Osteoblast (primary cell): Measurements from ENCODE around the gene TRIM3. TPM values are rescaled to one million over a fixed set of nuclear protein-coding genes. Genes with fewer than 3 reads are reported as not detected.

Experiments used
- DNase-seq: peaks from one replicate; pipeline ENCODE4 v3.0.0; 2011; ENCODE audit warnings: low spot score, mixed read lengths; ENCODE audit not compliant: insufficient read length; ENCODE audit errors: missing footprints
- H2AFZ ChIP-seq: 2 replicates; pipeline ENCODE4 v1.6.0; 2011; ENCODE audit warnings: mild to moderate bottlenecking, low read length
- H3K27ac ChIP-seq: 2 replicates; pipeline ENCODE4 v1.5.1; 2011; ENCODE audit warnings: mild to moderate bottlenecking, low read depth, low read length, moderate library complexity
- H3K27me3 ChIP-seq: 2 replicates; pipeline ENCODE4 v1.6.0; 2012; ENCODE audit warnings: mild to moderate bottlenecking, control low read depth, inconsistent platforms, low read length, moderate library complexity; ENCODE audit not compliant: insufficient read depth
- H3K36me3 ChIP-seq: 2 replicates; pipeline ENCODE4 v1.5.1; 2011; ENCODE audit warnings: mild to moderate bottlenecking, low read length, control low read depth, moderate library complexity; ENCODE audit not compliant: insufficient read depth
- H3K4me1 ChIP-seq: 2 replicates; pipeline ENCODE4 v1.5.1; 2011; ENCODE audit warnings: mild to moderate bottlenecking, low read length, control low read depth, moderate library complexity; ENCODE audit not compliant: insufficient read depth
- H3K4me2 ChIP-seq: 2 replicates; pipeline ENCODE4 v1.6.0; 2011; ENCODE audit warnings: mild to moderate bottlenecking, low read length; ENCODE audit not compliant: insufficient read depth
- H3K4me3 ChIP-seq: fragments of 200-600 bp; sonication (generic); 3 replicates; pipeline ENCODE4 v1.5.1; 2012; ENCODE audit warnings: mild to moderate bottlenecking, low read length, inconsistent platforms; ENCODE audit not compliant: insufficient read depth
- H3K79me2 ChIP-seq: 2 replicates; pipeline ENCODE4 v1.6.0; 2012; ENCODE audit warnings: mild to moderate bottlenecking, low read length, control low read depth, inconsistent platforms; ENCODE audit not compliant: insufficient read depth
- H3K9me3 ChIP-seq: 2 replicates; pipeline ENCODE4 v1.5.1; 2011; ENCODE audit warnings: low read depth, low read length, control low read depth
- H4K20me1 ChIP-seq: 2 replicates; pipeline ENCODE4 v1.6.0; 2012; ENCODE audit warnings: mild to moderate bottlenecking, low read length, control low read depth; ENCODE audit not compliant: insufficient read depth
- total RNA-seq: library from RNA; depleted of rRNA; stranded (reverse); fragments of >200 nt; gene quantifications from 2 replicates; pipeline ENCODE4 v1.2.3, GENCODE V29; 2012
- TF ChIP-seq, protein P1 (sequence below): IDR thresholded peaks from 2 replicates; pipeline ENCODE4 v1.5.1; 2011; ENCODE audit warnings: mild to moderate bottlenecking, low read depth, low read length, moderate library complexity; ENCODE audit errors: extremely low read depth

Gene TRIM3
- total RNA-seq, 1 donor, result 25.3 TPM

DNA sequence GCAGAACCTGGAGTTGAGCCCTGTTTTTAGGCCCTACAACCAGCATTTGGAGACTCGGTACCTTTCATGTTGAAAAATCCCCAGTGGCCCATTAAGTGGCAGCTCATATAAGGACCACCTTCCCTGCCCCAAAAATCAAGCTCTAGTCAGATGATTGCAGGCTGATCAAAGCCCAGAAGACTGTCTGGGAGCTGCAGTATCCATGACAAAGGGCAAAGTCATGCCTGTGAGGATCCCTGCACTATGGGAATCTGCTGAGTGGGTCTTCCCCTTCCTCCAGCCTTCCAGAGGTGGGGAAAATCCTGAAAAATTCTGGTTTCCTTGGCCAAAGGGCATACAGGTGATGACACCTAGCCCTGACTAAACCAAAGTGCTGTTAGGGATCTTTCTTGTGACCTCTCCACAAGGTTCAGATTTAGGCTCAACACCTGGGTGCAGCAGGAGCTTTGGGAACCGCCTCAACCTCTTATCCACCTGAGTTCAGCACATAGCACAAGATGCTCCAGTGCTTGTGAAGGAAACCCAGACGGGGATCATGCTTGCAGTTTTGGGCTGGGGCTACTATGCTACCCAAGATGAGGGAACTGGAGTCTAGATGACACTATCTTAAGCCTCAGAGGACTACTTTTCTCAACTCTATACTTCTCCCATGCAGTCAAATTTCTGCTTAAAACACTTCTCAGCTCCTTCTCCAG lies 1.2 kb upstream of the TRIM3 start:
- Histone ChIP-seq H3K4me2 (peak overlapping the region; percentile 96), H3K4me3 (no peak overlapping the region), H4K20me1 (peaks cover 14% of the 10 kb centered on the region), H3K79me2 (peaks cover 47% of the 10 kb centered on the region), H2AFZ (no peak overlapping the region), H3K27ac (peak overlapping the region; percentile 85), H3K4me1 (peaks cover 20% of the 10 kb centered on the region), H3K27me3 (no peaks in the 10 kb centered on the region), H3K36me3 (peaks cover 33% of the 10 kb centered on the region), H3K9me3 (no peaks in the 10 kb centered on the region)
- TF ChIP-seq, protein P1, sequence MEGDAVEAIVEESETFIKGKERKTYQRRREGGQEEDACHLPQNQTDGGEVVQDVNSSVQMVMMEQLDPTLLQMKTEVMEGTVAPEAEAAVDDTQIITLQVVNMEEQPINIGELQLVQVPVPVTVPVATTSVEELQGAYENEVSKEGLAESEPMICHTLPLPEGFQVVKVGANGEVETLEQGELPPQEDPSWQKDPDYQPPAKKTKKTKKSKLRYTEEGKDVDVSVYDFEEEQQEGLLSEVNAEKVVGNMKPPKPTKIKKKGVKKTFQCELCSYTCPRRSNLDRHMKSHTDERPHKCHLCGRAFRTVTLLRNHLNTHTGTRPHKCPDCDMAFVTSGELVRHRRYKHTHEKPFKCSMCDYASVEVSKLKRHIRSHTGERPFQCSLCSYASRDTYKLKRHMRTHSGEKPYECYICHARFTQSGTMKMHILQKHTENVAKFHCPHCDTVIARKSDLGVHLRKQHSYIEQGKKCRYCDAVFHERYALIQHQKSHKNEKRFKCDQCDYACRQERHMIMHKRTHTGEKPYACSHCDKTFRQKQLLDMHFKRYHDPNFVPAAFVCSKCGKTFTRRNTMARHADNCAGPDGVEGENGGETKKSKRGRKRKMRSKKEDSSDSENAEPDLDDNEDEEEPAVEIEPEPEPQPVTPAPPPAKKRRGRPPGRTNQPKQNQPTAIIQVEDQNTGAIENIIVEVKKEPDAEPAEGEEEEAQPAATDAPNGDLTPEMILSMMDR, result no peak
- no peak for DNase-seq

DNA sequence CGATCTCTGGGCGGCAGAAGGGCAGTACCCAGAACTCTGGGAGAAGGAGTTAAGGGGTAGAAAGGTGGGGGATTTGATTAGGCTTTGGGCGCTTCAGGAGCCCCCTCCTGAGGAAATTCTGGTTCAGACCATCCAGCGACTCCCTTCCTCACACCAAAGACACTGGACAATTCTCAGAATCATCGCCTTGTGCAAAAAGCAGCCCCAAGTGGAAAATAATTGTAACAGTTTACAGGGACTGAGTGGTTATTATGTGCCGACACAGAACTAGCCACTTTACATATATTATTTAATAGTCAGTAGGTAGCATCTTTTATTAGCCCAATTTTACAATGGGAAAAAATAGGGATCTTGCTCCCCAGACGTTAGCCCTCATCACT lies 662 bp upstream of the TRIM3 start:
- Histone ChIP-seq H3K4me2 (peak overlapping the region; percentile 96), H4K20me1 (peaks cover 8% of the 10 kb centered on the region), H3K27me3 (no peaks in the 10 kb centered on the region), H3K79me2 (peaks cover 43% of the 10 kb centered on the region), H3K4me3 (peak overlapping the region; percentile 88), H3K27ac (peak overlapping the region; percentile 85), H3K36me3 (peaks cover 28% of the 10 kb centered on the region), H3K4me1 (peaks cover 16% of the 10 kb centered on the region), H2AFZ (peak overlapping the region; percentile 83), H3K9me3 (no peaks in the 10 kb centered on the region)
- TF ChIP-seq, protein P1, result no peak
- peak; percentile 85 for DNase-seq

DNA sequence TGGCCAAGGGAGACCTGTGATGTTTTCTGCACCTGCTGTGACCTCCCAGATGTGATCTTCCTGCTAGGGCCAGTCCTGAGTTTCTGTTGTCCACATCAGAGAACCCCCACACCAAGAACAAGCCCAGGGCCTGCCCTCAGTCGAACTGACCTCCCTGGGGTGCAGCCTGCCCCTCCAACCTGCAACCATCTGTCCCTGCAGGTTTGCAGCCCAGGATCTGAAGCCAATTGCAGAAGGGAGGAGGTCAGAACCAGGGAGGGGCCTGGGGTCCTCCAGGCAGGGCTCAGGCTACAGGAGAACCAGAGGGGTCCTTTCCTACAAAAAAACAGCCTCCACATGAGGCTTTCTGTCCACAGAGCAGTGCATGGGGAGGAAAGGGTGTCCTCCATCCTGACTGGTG lies 807 bp downstream of the TRIM3 start:
- Histone ChIP-seq H3K9me3 (no peaks in the 10 kb centered on the region), H3K36me3 (peaks cover 15% of the 10 kb centered on the region), H2AFZ (no peak overlapping the region), H3K27me3 (no peaks in the 10 kb centered on the region), H4K20me1 (peaks cover 2% of the 10 kb centered on the region), H3K4me3 (peak overlapping the region; percentile 88), H3K79me2 (peaks cover 43% of the 10 kb centered on the region), H3K27ac (no peak overlapping the region), H3K4me1 (peaks cover 16% of the 10 kb centered on the region), H3K4me2 (peak overlapping the region; percentile 87)
- DNase-seq, result no peak
- TF ChIP-seq, protein P1, result no peak

DNA sequence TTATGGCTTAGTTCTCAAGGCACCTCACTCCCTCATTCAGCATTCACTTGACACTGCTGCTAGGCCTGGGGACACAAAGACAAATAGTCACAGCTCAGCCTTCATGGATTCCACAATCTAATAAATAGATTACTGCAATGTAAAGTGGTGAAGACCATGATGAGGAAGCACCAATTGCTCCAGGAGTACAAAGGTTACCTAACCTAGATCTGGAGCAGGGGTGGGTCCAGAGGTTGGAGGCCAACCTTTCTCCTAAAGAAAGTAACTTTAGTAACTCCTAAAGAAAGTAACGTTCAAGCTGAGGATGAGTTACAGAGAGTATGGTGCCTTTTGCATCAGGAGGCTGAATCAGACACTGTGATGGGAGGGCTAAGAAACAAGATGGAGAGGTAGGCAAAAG lies 4.1 kb downstream of the TRIM3 start:
- no peak overlapping the region for H3K4me3 ChIP-seq
- H3K27ac ChIP-seq, result no peak overlapping the region
- H4K20me1 ChIP-seq, result peaks cover 4% of the 10 kb centered on the region
- TF ChIP-seq, protein P1, result no peak
- no peak overlapping the region for H3K4me2 ChIP-seq
- DNase-seq, result no peak
- peaks cover 7% of the 10 kb centered on the region for H3K4me1 ChIP-seq
- no peak overlapping the region for H2AFZ ChIP-seq
- H3K79me2 ChIP-seq, result peaks cover 56% of the 10 kb centered on the region
- H3K36me3 ChIP-seq, result peaks cover 10% of the 10 kb centered on the region
- H3K27me3 ChIP-seq, result no peaks in the 10 kb centered on the region
- no peaks in the 10 kb centered on the region for H3K9me3 ChIP-seq
